Trophoblast cell (in vitro differentiated cells and primary cell): ENCODE measurements around the gene THRB.

Source experiments
- DNase-seq, 2 donors: peaks; one replicate each; pipeline ENCODE4 v3.0.0-alpha.2; 2016
- H2AFZ ChIP-seq: 2 replicates; pipeline ENCODE4 v1.6.1; 2013; ENCODE audit warnings: low read length, moderate library complexity, mild to moderate bottlenecking; ENCODE audit not compliant: insufficient read depth, poor library complexity
- H2AK5ac ChIP-seq: 2 replicates; pipeline ENCODE4 v1.6.1; 2013; ENCODE audit warnings: mild to moderate bottlenecking, low read length
- H2BK120ac ChIP-seq: 2 replicates; pipeline ENCODE4 v1.6.1; 2013; ENCODE audit warnings: low read length, mild to moderate bottlenecking, moderate library complexity; ENCODE audit not compliant: insufficient read depth, poor library complexity
- H2BK12ac ChIP-seq: 2 replicates; pipeline ENCODE4 v1.6.1; 2013; ENCODE audit warnings: mild to moderate bottlenecking, low read length, moderate library complexity
- H2BK5ac ChIP-seq: 2 replicates; pipeline ENCODE4 v1.6.1; 2013; ENCODE audit warnings: low read length, low read depth, moderate library complexity, mild to moderate bottlenecking; ENCODE audit not compliant: poor library complexity
- H3K14ac ChIP-seq: 2 replicates; pipeline ENCODE4 v1.6.1; 2013; ENCODE audit warnings: mild to moderate bottlenecking, low read length
- H3K18ac ChIP-seq: 2 replicates; pipeline ENCODE4 v1.6.1; 2013; ENCODE audit warnings: mild to moderate bottlenecking, low read length
- H3K23ac ChIP-seq: 2 replicates; pipeline ENCODE4 v1.6.1; 2013; ENCODE audit warnings: low read length
- H3K27ac ChIP-seq: 2 replicates; pipeline ENCODE4 v1.5.1; 2013; ENCODE audit warnings: low read depth, mild to moderate bottlenecking, inconsistent platforms, low read length, moderate library complexity
- H3K27me3 ChIP-seq: 2 replicates; pipeline ENCODE4 v1.6.1; 2013; ENCODE audit warnings: inconsistent platforms, mild to moderate bottlenecking, low read length, moderate library complexity; ENCODE audit not compliant: insufficient read depth
- H3K36me3 ChIP-seq, 2 experiments: 1 replicate in 1 of 2; 2 replicates in 1 of 2; pipeline ENCODE4 v1.6.1; 2013; ENCODE audit warnings: low read length in 2 of 2, mild to moderate bottlenecking in 2 of 2, moderate library complexity in 1 of 2; ENCODE audit not compliant: insufficient read depth in 2 of 2, control insufficient read depth in 1 of 2
- H3K4ac ChIP-seq: 2 replicates; pipeline ENCODE4 v1.6.1; 2013; ENCODE audit warnings: low read depth, mild to moderate bottlenecking, low read length, moderate library complexity
- H3K4me1 ChIP-seq, 2 experiments: 1 replicate in 1 of 2; 2 replicates in 1 of 2; pipeline ENCODE4 v1.6.1; 2013; ENCODE audit warnings: low read length in 2 of 2, mild to moderate bottlenecking in 2 of 2, moderate library complexity in 1 of 2; ENCODE audit not compliant: insufficient read depth in 2 of 2, control insufficient read depth in 1 of 2
- H3K4me2 ChIP-seq: 2 replicates; pipeline ENCODE4 v1.6.1; 2013; ENCODE audit warnings: inconsistent platforms, mild to moderate bottlenecking, low read length, moderate library complexity
- H3K4me3 ChIP-seq: 2 replicates; pipeline ENCODE4 v1.5.1; 2013; ENCODE audit warnings: mild to moderate bottlenecking, low read depth, low read length, inconsistent platforms
- H3K79me1 ChIP-seq: one replicate; pipeline ENCODE4 v1.6.1; 2013; ENCODE audit warnings: low read length
- H3K79me2 ChIP-seq: 2 replicates; pipeline ENCODE4 v1.6.1; 2013; ENCODE audit warnings: low read length, mild to moderate bottlenecking; ENCODE audit not compliant: control insufficient read depth, insufficient read depth, poor library complexity
- H3K9ac ChIP-seq: 2 replicates; pipeline ENCODE4 v1.6.1; 2013; ENCODE audit warnings: mild to moderate bottlenecking, low read length
- H3K9me3 ChIP-seq: 2 replicates; pipeline ENCODE4 v1.6.1; 2013; ENCODE audit warnings: low read depth, mild to moderate bottlenecking, control low read depth, inconsistent platforms, low read length; ENCODE audit not compliant: insufficient read depth
- H4K12ac ChIP-seq: 2 replicates; pipeline ENCODE4 v1.6.1; 2013; ENCODE audit warnings: low read depth, mild to moderate bottlenecking, low read length, moderate library complexity
- H4K8ac ChIP-seq: 2 replicates; pipeline ENCODE4 v1.6.1; 2013; ENCODE audit warnings: low read depth, mild to moderate bottlenecking, low read length, moderate library complexity
- H4K91ac ChIP-seq: one replicate; pipeline ENCODE4 v1.6.1; 2013; ENCODE audit warnings: low read depth, mild to moderate bottlenecking, low read length, moderate library complexity
- WGBS: extraction: QIAGEN DNeasy Blood & Tissue Kit; methylation state at CpG from one replicate; pipeline ENCODE4 v1.1.7; 2013; ENCODE audit warnings: missing lambda C conversion rate; ENCODE audit not compliant: insufficient read length, insufficient coverage; ENCODE audit errors: extremely low coverage; 5-methylcytosine and 5-hydroxymethylcytosine counted together

Gene THRB

GRCh38 chr3:24410860-24411259 is 83.8 kb downstream of the THRB start:
- no peak overlapping the region for H2BK5ac ChIP-seq
- no peak overlapping the region for H4K8ac ChIP-seq
- no CpG with 5 or more reads among the region's 3 CpGs for WGBS
- no peaks in the 10 kb centered on the region for H3K79me1 ChIP-seq
- H3K27ac ChIP-seq, result no peak overlapping the region
- no peak overlapping the region for H3K4me3 ChIP-seq
- no peak overlapping the region for H3K14ac ChIP-seq
- no peaks in the 10 kb centered on the region for H3K9me3 ChIP-seq
- H3K18ac ChIP-seq, result no peak overlapping the region
- no peak overlapping the region for H2BK12ac ChIP-seq
- no peak overlapping the region for H3K23ac ChIP-seq
- H3K79me2 ChIP-seq, result no peaks in the 10 kb centered on the region
- H3K27me3 ChIP-seq, result no peaks in the 10 kb centered on the region
- no peak for DNase-seq
- no peak overlapping the region for H2AFZ ChIP-seq
- no peak overlapping the region for H3K4ac ChIP-seq
- H3K9ac ChIP-seq, result no peak overlapping the region
- H4K12ac ChIP-seq, result no peak overlapping the region
- H2BK120ac ChIP-seq, result no peak overlapping the region
- H3K4me2 ChIP-seq, result no peak overlapping the region
- no peaks in the 10 kb centered on the region for H3K4me1 ChIP-seq
- H4K91ac ChIP-seq, result no peak overlapping the region
- H3K36me3 ChIP-seq, result no peaks in the 10 kb centered on the region
- no peak overlapping the region for H2AK5ac ChIP-seq

- H3K9me3 ChIP-seq, result no peaks in the 10 kb centered on the region
These were observed 86.5 kb downstream of the THRB start for GRCh38 chr3:24407980-24408680.

GRCh38 chr3:24406900-24407299 is 87.8 kb downstream of the THRB start:
- no peak overlapping the region for H2BK12ac ChIP-seq
- no peaks in the 10 kb centered on the region for H3K79me2 ChIP-seq
- H3K4me2 ChIP-seq, result no peak overlapping the region
- H3K9ac ChIP-seq, result no peak overlapping the region
- no peak overlapping the region for H3K4me3 ChIP-seq
- DNase-seq, result no peak
- no peaks in the 10 kb centered on the region for H3K9me3 ChIP-seq
- no peak overlapping the region for H2BK5ac ChIP-seq
- H2BK120ac ChIP-seq, result no peak overlapping the region
- no peaks in the 10 kb centered on the region for H3K27me3 ChIP-seq
- no peaks in the 10 kb centered on the region for H3K36me3 ChIP-seq
- no peak overlapping the region for H3K23ac ChIP-seq
- no peak overlapping the region for H3K18ac ChIP-seq
- no CpG with 5 or more reads among the region's 4 CpGs for WGBS
- no peak overlapping the region for H4K91ac ChIP-seq
- no peak overlapping the region for H3K4ac ChIP-seq
- no peaks in the 10 kb centered on the region for H3K4me1 ChIP-seq
- H4K8ac ChIP-seq, result no peak overlapping the region
- no peak overlapping the region for H2AFZ ChIP-seq
- no peak overlapping the region for H3K27ac ChIP-seq
- H3K79me1 ChIP-seq, result no peaks in the 10 kb centered on the region
- no peak overlapping the region for H3K14ac ChIP-seq
- H4K12ac ChIP-seq, result no peak overlapping the region
- H2AK5ac ChIP-seq, result no peak overlapping the region

More at GRCh38 chr3:24407980-24408680, 86.5 kb downstream of the THRB start:
- no peaks in the 10 kb centered on the region for H3K79me1 ChIP-seq
- H4K12ac ChIP-seq, result no peak overlapping the region
- no peak overlapping the region for H3K9ac ChIP-seq
- H3K23ac ChIP-seq, result no peak overlapping the region
- H2BK12ac ChIP-seq, result no peak overlapping the region
- DNase-seq, result no peak
- H4K91ac ChIP-seq, result no peak overlapping the region
- no peak overlapping the region for H3K18ac ChIP-seq
- no peak overlapping the region for H2BK120ac ChIP-seq
- no CpG with 5 or more reads among the region's 3 CpGs for WGBS
- H3K4me2 ChIP-seq, result no peak overlapping the region
- no peak overlapping the region for H3K4me3 ChIP-seq
- no peaks in the 10 kb centered on the region for H3K79me2 ChIP-seq
- no peak overlapping the region for H3K4ac ChIP-seq
- H3K27ac ChIP-seq, result no peak overlapping the region
- H2BK5ac ChIP-seq, result no peak overlapping the region
- no peak overlapping the region for H2AK5ac ChIP-seq
- no peak overlapping the region for H4K8ac ChIP-seq
- H3K4me1 ChIP-seq, result no peaks in the 10 kb centered on the region
- no peak overlapping the region for H2AFZ ChIP-seq
- no peaks in the 10 kb centered on the region for H3K27me3 ChIP-seq
- H3K36me3 ChIP-seq, result no peaks in the 10 kb centered on the region
- no peak overlapping the region for H3K14ac ChIP-seq

DNA sequence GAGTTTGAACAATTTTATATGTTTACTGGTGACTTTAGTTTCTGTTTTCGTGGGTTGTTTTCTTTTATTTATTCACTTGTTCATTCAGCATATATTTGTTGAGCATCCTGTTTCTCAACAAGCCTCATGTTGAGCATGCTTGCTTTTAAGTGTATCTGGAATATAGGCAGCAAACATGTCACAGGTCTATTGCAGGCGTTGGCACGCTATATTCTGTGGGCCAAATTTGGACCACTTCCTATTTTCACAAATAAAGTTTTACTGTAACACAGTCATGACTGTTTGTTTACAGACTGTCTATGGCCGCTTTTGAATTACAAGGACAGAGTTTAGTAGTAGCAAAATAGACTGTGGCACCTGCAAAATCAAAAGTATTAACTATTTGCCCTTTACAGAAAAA is 89.6 kb downstream of the THRB start:
- H3K9me3 ChIP-seq, result no peaks in the 10 kb centered on the region
- no peaks in the 10 kb centered on the region for H3K79me1 ChIP-seq

More for the DNA sequence above, 89.6 kb downstream of the THRB start:
- H2AFZ ChIP-seq, result no peak overlapping the region
- H3K4me2 ChIP-seq, result no peak overlapping the region
- no peak overlapping the region for H2AK5ac ChIP-seq
- no peaks in the 10 kb centered on the region for H3K79me2 ChIP-seq
- no peak overlapping the region for H3K18ac ChIP-seq
- H3K36me3 ChIP-seq, result peaks cover 0 to 2% of the 10 kb centered on the region in 2 experiments
- H4K12ac ChIP-seq, result no peak overlapping the region
- H3K4me1 ChIP-seq, result no peaks in the 10 kb centered on the region
- H4K91ac ChIP-seq, result no peak overlapping the region
- DNase-seq, result no peak
- no peak overlapping the region for H2BK12ac ChIP-seq
- H4K8ac ChIP-seq, result no peak overlapping the region
- H2BK5ac ChIP-seq, result no peak overlapping the region
- no peak overlapping the region for H3K27ac ChIP-seq
- no peak overlapping the region for H3K14ac ChIP-seq
- no CpG with 5 or more reads among the region's 4 CpGs for WGBS
- no peak overlapping the region for H3K9ac ChIP-seq
- no peak overlapping the region for H3K4ac ChIP-seq
- H3K27me3 ChIP-seq, result no peaks in the 10 kb centered on the region
- H2BK120ac ChIP-seq, result no peak overlapping the region
- no peak overlapping the region for H3K23ac ChIP-seq
- no peak overlapping the region for H3K4me3 ChIP-seq
